ENCODE results near the gene TRAF5.

DNA sequence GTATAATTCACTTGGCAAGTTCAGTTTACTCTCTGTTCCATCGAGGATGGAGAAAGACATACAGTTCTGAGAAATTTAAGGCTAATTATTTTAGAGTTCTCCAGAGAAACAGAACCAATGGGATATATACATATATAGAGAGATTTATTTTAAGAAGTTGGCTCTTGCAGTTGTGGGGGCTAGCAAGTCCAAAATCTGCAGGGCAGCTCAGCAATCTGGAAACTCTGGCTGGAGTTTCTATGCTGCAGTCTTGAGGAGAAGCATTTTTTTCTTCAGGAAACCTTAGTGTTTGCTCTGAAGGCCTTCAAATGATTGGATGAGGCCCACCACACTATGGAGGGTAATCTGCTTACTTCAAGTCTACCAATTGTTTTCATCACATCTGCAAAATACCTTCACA lies 34.6 kb downstream of the TRAF5 start:
- TF ChIP-seq, protein P1, sequence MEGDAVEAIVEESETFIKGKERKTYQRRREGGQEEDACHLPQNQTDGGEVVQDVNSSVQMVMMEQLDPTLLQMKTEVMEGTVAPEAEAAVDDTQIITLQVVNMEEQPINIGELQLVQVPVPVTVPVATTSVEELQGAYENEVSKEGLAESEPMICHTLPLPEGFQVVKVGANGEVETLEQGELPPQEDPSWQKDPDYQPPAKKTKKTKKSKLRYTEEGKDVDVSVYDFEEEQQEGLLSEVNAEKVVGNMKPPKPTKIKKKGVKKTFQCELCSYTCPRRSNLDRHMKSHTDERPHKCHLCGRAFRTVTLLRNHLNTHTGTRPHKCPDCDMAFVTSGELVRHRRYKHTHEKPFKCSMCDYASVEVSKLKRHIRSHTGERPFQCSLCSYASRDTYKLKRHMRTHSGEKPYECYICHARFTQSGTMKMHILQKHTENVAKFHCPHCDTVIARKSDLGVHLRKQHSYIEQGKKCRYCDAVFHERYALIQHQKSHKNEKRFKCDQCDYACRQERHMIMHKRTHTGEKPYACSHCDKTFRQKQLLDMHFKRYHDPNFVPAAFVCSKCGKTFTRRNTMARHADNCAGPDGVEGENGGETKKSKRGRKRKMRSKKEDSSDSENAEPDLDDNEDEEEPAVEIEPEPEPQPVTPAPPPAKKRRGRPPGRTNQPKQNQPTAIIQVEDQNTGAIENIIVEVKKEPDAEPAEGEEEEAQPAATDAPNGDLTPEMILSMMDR (IDR thresholded peaks at IDR 0.05): no peak
- no peak for TF ChIP-seq ZFX (IDR thresholded peaks at IDR 0.05; ENCODE audit: borderline replicate concordance)
